GM18867 (cell line): ENCODE results near the gene BZW1.

Source experiments
- ATAC-seq: cut with Tn5 transposase; IDR thresholded peaks from one replicate; pipeline ENCODE4 v1.9.1; 2021; ENCODE audit warnings: mild to moderate bottlenecking, moderate library complexity; ENCODE audit not compliant: unreplicated experiment

The BZW1 gene

GRCh38 chr2:200829258-200829655, 17.5 kb downstream of the BZW1 start:
- ATAC-seq, result no peak

GRCh38 chr2:200834701-200835100, 23.0 kb downstream of the BZW1 start:
- ATAC-seq, result no peak

- ATAC-seq, result no peak
These were observed 27.8 kb downstream of the BZW1 start for GRCh38 chr2:200839513-200839912.

- ATAC-seq, result no peak
These were observed 32.6 kb downstream of the BZW1 start for GRCh38 chr2:200843993-200844948.

GRCh38 chr2:200845194-200845593, 33.5 kb downstream of the BZW1 start:
- ATAC-seq, result no peak

GRCh38 chr2:200845669-200846325, 34.1 kb downstream of the BZW1 start:
- no peak for ATAC-seq

- ATAC-seq, result no peak
These were observed 35.6 kb downstream of the BZW1 start for GRCh38 chr2:200847269-200847668.

GRCh38 chr2:200847939-200848338, 36.2 kb downstream of the BZW1 start:
- no peak for ATAC-seq

GRCh38 chr2:200850512-200851256, 39.0 kb downstream of the BZW1 start:
- ATAC-seq, result no peak

- ATAC-seq, result no peak
These were observed 39.9 kb downstream of the BZW1 start for GRCh38 chr2:200851398-200852248.

- no peak for ATAC-seq
These were observed 40.9 kb downstream of the BZW1 start for GRCh38 chr2:200852605-200853004.

GRCh38 chr2:200856806-200857205, 45.1 kb downstream of the BZW1 start:
- no peak for ATAC-seq

- no peak for ATAC-seq
These were observed 48.5 kb downstream of the BZW1 start for GRCh38 chr2:200860092-200860795.

GRCh38 chr2:200861617-200862155, 50.0 kb downstream of the BZW1 start:
- no peak for ATAC-seq

GRCh38 chr2:200862532-200863000, 50.9 kb downstream of the BZW1 start:
- no peak for ATAC-seq

- ATAC-seq, result peak; percentile 6
These were observed 52.1 kb downstream of the BZW1 start for GRCh38 chr2:200863782-200864175.

- ATAC-seq, result peak; percentile 87
These were observed 52.7 kb downstream of the BZW1 start, which contains the start of gene CLK1 for GRCh38 chr2:200864176-200865034. TSS of gene CLK1 (minus strand) at chr2:200864658. CDS start at chr2:200861862, 2,796 bp downstream.

- ATAC-seq, result no peak
These were observed 57.3 kb downstream of the BZW1 start for GRCh38 chr2:200869014-200869413.
